HEK293 (cell line): ENCODE data around the gene MED14.

ENCODE experiments used
- CTCF ChIA-PET: fragments of 350-600 bp; formaldehyde crosslinking; extraction: SDS; loops from one replicate; lab custom pipeline; 2021; ENCODE audit warnings: antibody characterized with exemption; lab: Yijun Ruan, JAX
- POLR2A ChIA-PET: fragments of 300-600 bp; formaldehyde crosslinking; extraction: SDS; loops from one replicate; lab custom pipeline; 2020; ENCODE audit warnings: antibody characterized with exemption, inconsistent platforms; lab: Yijun Ruan, JAX
- H3K27ac ChIP-seq: fragments of 200-500 bp; sonication (Bioruptor generic); 2 replicates; pipeline ENCODE4 v1.5.1; 2014; ENCODE audit warnings: low read depth, low read length, control low read depth, inconsistent platforms; ENCODE audit errors: extremely low read depth
- H3K36me3 ChIP-seq, 2 experiments: fragments of 200-500 bp in 1 of 2; sonication (Bioruptor generic) in 1 of 2; 1 replicate in 1 of 2; 2 replicates in 1 of 2; pipeline ENCODE4 v1.5.1; 2014 to 2017; ENCODE audit warnings: inconsistent platforms in 2 of 2, low read length in 2 of 2; ENCODE audit not compliant: control insufficient read depth in 2 of 2, insufficient read depth in 1 of 2
- H3K4me1 ChIP-seq: fragments of 200-500 bp; sonication (Bioruptor generic); 2 replicates; pipeline ENCODE4 v1.5.1; 2014; ENCODE audit warnings: mild to moderate bottlenecking, low read length, inconsistent platforms; ENCODE audit not compliant: control insufficient read depth, insufficient read depth
- H3K4me3 ChIP-seq: 2 replicates; pipeline ENCODE4 v1.5.1; 2011; ENCODE audit warnings: low read depth, mild to moderate bottlenecking, control low read depth, low read length, moderate library complexity
- H3K9me3 ChIP-seq: fragments of 200-500 bp; sonication (Bioruptor generic); 2 replicates; pipeline ENCODE4 v1.5.1; 2014; ENCODE audit warnings: low read depth, low read length, inconsistent platforms; ENCODE audit not compliant: control insufficient read depth, insufficient read depth
- FEZF1 ChIP-seq: fragments of 450-650 bp; formaldehyde crosslinking; IDR thresholded peaks from 2 replicates; pipeline ENCODE4 v1.5.1; 2016; ENCODE audit warnings: missing biosample characterization, missing genetic modification characterization
- HOXA7 ChIP-seq: sonication (generic); formaldehyde crosslinking; IDR thresholded peaks from 2 replicates; pipeline ENCODE4 v1.8.1; 2022; ENCODE audit warnings: missing genetic modification reagents, borderline replicate concordance
- KLF16 ChIP-seq: fragments of 450-650 bp; formaldehyde crosslinking; IDR thresholded peaks from 2 replicates; pipeline ENCODE4 v1.5.1; 2017; ENCODE audit warnings: missing biosample characterization, missing genetic modification characterization
- PATZ1 ChIP-seq: fragments of 450-650 bp; formaldehyde crosslinking; IDR thresholded peaks from 2 replicates; pipeline ENCODE4 v1.5.1; 2016; ENCODE audit warnings: missing biosample characterization, missing genetic modification characterization
- ZBTB7A ChIP-seq: fragments of 450-650 bp; formaldehyde crosslinking; IDR thresholded peaks from 2 replicates; pipeline ENCODE4 v1.5.1; 2016; ENCODE audit warnings: low read depth, missing biosample characterization, missing genetic modification characterization
- ZFP69B ChIP-seq: fragments of 450-650 bp; formaldehyde crosslinking; IDR thresholded peaks from 2 replicates; pipeline ENCODE4 v1.5.1; 2016; ENCODE audit warnings: missing biosample characterization, missing genetic modification characterization
- ZNF157 ChIP-seq: fragments of 450-650 bp; formaldehyde crosslinking; IDR thresholded peaks from 2 replicates; pipeline ENCODE4 v1.5.1; 2016; ENCODE audit warnings: missing biosample characterization, missing genetic modification characterization
- ZNF169 ChIP-seq: fragments of 450-650 bp; formaldehyde crosslinking; IDR thresholded peaks from 2 replicates; pipeline ENCODE4 v1.5.1; 2016; ENCODE audit warnings: missing biosample characterization, missing genetic modification characterization
- ZNF174 ChIP-seq: fragments of 450-650 bp; formaldehyde crosslinking; IDR thresholded peaks from 2 replicates; pipeline ENCODE4 v1.5.0; 2017; ENCODE audit warnings: missing biosample characterization, mild to moderate bottlenecking, missing genetic modification characterization
- ZNF18 ChIP-seq: fragments of 450-650 bp; formaldehyde crosslinking; IDR thresholded peaks from 2 replicates; pipeline ENCODE4 v1.5.1; 2016; ENCODE audit warnings: missing biosample characterization, missing genetic modification characterization
- ZNF423 ChIP-seq: fragments of 450-650 bp; formaldehyde crosslinking; IDR thresholded peaks from 2 replicates; pipeline ENCODE4 v1.5.1; 2016; ENCODE audit warnings: missing biosample characterization, missing genetic modification characterization
- ZNF555 ChIP-seq: fragments of 450-650 bp; formaldehyde crosslinking; conservative IDR thresholded peaks from 2 replicates; pipeline ENCODE4 v1.5.1; 2017; ENCODE audit warnings: missing biosample characterization, mild to moderate bottlenecking, missing genetic modification characterization, inconsistent platforms
- ZNF580 ChIP-seq: fragments of 450-650 bp; formaldehyde crosslinking; IDR thresholded peaks from 2 replicates; pipeline ENCODE4 v1.5.1; 2016; ENCODE audit warnings: missing biosample characterization, missing genetic modification characterization
- ZNF585B ChIP-seq: fragments of 450-650 bp; formaldehyde crosslinking; IDR thresholded peaks from 2 replicates; pipeline ENCODE4 v1.5.1; 2016; ENCODE audit warnings: missing biosample characterization, missing genetic modification characterization
- ZNF626 ChIP-seq: fragments of 450-650 bp; sonication (Bioruptor Pico); formaldehyde crosslinking; IDR thresholded peaks from 2 replicates; pipeline ENCODE4 v1.5.1; 2018; ENCODE audit warnings: missing biosample characterization, missing genetic modification characterization, inconsistent platforms
- ZNF692 ChIP-seq: fragments of 450-650 bp; formaldehyde crosslinking; IDR thresholded peaks from 2 replicates; pipeline ENCODE4 v1.5.1; 2016; ENCODE audit warnings: missing biosample characterization, missing genetic modification characterization
- ZNF791 ChIP-seq: fragments of 450-650 bp; formaldehyde crosslinking; IDR thresholded peaks from 2 replicates; pipeline ENCODE4 v1.5.1; 2016; ENCODE audit warnings: missing biosample characterization, missing genetic modification characterization
- ZNF792 ChIP-seq: fragments of 450-650 bp; formaldehyde crosslinking; IDR thresholded peaks from 2 replicates; pipeline ENCODE4 v1.5.1; 2016; ENCODE audit warnings: missing biosample characterization, missing genetic modification characterization
- ZNF830 ChIP-seq: fragments of 450-650 bp; IDR thresholded peaks from 2 replicates; pipeline ENCODE4 v1.5.0; 2018; ENCODE audit warnings: missing biosample characterization, missing genetic modification characterization, low read depth, mild to moderate bottlenecking, moderate library complexity

The MED14 gene

GRCh38 chrX:40721489-40722106 lies 13.7 kb downstream of the MED14 start (continued):
- TF ChIP-seq ZFP69B (tag by site-specific recombination) (no peak), ZNF585B (no peak), ZNF18 (tag by site-specific recombination) (no peak), ZNF157 (no peak), HOXA7 (CRISPR knock-in tag) (no peak), KLF16 (tag by site-specific recombination) (no peak), FEZF1 (tag by site-specific recombination) (no peak), ZNF792 (tag by site-specific recombination) (no peak), PATZ1 (tag by site-specific recombination) (no peak), ZNF692 (tag by site-specific recombination) (no peak)

- H3K4me3 ChIP-seq, result no peak overlapping the region
- no peaks in the 10 kb centered on the region for H3K9me3 ChIP-seq
- peaks cover 26 to 41% of the 10 kb centered on the region in 2 experiments for H3K36me3 ChIP-seq
- TF ChIP-seq ZNF626 (tag by site-specific recombination), result no peak
- TF ChIP-seq ZNF791, result no peak
- CTCF ChIA-PET, result interaction anchor here (0.7 to 1.2 kb wide), 2 partner anchors 16 to 73 kb away, joined by 3 to 4 read pairs; no protein-coding TSS in a partner anchor
- no peaks in the 10 kb centered on the region; the same call in 1 of the 2 replicates for H3K4me1 ChIP-seq
- no peak overlapping the region for H3K27ac ChIP-seq
- POLR2A ChIA-PET, result no interaction called here
These were observed 14.6 kb downstream of the MED14 start for GRCh38 chrX:40720792-40721191.

- no peaks in the 10 kb centered on the region for H3K9me3 ChIP-seq
- ChIA-PET CTCF (no interaction called here), POLR2A (no interaction called here)
- H3K36me3 ChIP-seq, result peaks cover 23 to 41% of the 10 kb centered on the region in 2 experiments
- H3K27ac ChIP-seq, result no peak overlapping the region
- no peaks in the 10 kb centered on the region; the same call in 1 of the 2 replicates for H3K4me1 ChIP-seq
- TF ChIP-seq ZNF174 (tag by site-specific recombination), result no peak
- TF ChIP-seq ZNF555, result no peak
- no peak for TF ChIP-seq ZNF423 (tag by site-specific recombination)
- TF ChIP-seq ZBTB7A (tag by site-specific recombination), result no peak
- TF ChIP-seq ZNF580 (tag by site-specific recombination), result no peak
- TF ChIP-seq KLF16 (tag by site-specific recombination), result no peak
- TF ChIP-seq ZNF169 (tag by site-specific recombination), result no peak
- no peak for TF ChIP-seq ZNF830
- H3K4me3 ChIP-seq, result no peak overlapping the region
These were observed 15.0 kb downstream of the MED14 start for GRCh38 chrX:40720339-40720738.
